Measurements from ENCODE around the gene SGCD. TPM values are rescaled to one million over a fixed set of nuclear protein-coding genes. Genes with fewer than 3 reads are reported as not detected.

Gene SGCD
- polyA plus RNA-seq, 1 of the 3 experiments (the other 2 are of a cell fraction), result 0.87 TPM

DNA sequence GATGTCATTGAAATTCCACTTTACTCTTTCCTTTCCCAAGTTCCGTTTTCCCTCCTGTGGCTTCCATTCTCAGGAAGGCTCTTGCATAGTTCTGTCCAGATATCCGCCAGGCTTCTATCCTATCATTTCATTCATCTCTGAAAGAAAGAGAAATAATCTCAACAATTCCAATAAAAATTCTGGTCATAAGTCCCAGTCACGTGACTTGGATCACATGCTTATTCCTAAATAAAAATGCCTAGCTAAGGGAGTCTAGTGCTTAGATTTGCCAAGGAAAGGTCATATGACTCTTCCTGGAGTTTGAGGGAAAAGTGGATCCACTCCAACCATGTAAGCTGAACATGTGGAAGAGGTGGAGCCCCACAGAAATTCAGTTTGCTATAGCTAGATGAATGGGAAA, 377.2 kb downstream of the SGCD start:
- WGBS (ENCODE audit: low lambda C conversion rate), result 44% methylated on average over 3 of the region's 3 CpGs
- CTCF ChIA-PET, result interaction anchor here (0.9 kb wide), 1 partner anchor 378 kb away, joined by 3 read pairs; no protein-coding TSS in a partner anchor

DNA sequence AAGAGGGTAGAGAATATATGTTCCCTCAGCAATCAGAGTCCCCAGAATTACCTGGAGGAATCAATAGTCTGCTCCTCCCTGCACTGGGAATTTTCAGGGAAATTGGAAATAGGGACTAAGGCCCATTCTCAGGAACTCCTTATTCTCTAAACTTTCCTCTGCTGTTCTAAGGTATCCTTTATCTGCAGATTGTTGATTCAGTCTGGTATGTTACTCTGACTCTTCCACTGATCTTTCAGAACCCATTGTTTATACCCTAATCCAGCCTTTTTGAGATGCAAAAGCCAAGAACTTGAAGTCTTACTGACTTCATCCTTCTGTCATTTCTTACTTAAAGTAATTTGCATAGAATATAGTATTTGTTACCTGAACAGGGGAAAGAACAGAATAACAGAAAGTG, 379.7 kb downstream of the SGCD start:
- Histone ChIP-seq H3K27me3 (ENCODE audit: insufficient read depth) (no peaks in the 10 kb centered on the region), H3F3A (replicated peaks; ENCODE audit: insufficient read depth) (no peaks in the 10 kb centered on the region), H3K36me3 (replicated peaks in 1 of 2; ENCODE audit: control insufficient read depth in 1 of 2, insufficient read depth in 2 of 2, low read length in 1 of 2) (no peaks in the 10 kb centered on the region), H4K20me1 (ENCODE audit: insufficient read depth) (no peaks in the 10 kb centered on the region), H3K4me3 (ENCODE audit: low read depth in 2 of 2, low read length in 1 of 2) (no peak overlapping the region), H3K9me3 (no peaks in the 10 kb centered on the region), H2AFZ (ENCODE audit: low read depth) (no peak overlapping the region), H3K4me1 (ENCODE audit: control insufficient read depth in 1 of 2, insufficient read depth in 2 of 2, low read depth in 1 of 2, low read length in 1 of 2) (no peaks in the 10 kb centered on the region), H3K79me2 (ENCODE audit: insufficient read depth) (no peaks in the 10 kb centered on the region), H3K9me2 (no peaks in the 10 kb centered on the region), H3K9ac (no peak overlapping the region), H3K27ac (ENCODE audit: low read depth in 2 of 2, low read length in 1 of 2) (no peak overlapping the region), H3K4me2 (no peak overlapping the region)
- no peak for TF ChIP-seq MXI1 (IDR thresholded peaks at IDR 0.05; ENCODE audit: low read depth, low read length)
- TF ChIP-seq TAF1 (IDR thresholded peaks at IDR 0.05; ENCODE audit: borderline replicate concordance, low read depth, low read length), result no peak
- TF ChIP-seq POLR2AphosphoS5 (IDR thresholded peaks at IDR 0.05; ENCODE audit: low read depth, low read length), result no peak
- TF ChIP-seq, protein P1, sequence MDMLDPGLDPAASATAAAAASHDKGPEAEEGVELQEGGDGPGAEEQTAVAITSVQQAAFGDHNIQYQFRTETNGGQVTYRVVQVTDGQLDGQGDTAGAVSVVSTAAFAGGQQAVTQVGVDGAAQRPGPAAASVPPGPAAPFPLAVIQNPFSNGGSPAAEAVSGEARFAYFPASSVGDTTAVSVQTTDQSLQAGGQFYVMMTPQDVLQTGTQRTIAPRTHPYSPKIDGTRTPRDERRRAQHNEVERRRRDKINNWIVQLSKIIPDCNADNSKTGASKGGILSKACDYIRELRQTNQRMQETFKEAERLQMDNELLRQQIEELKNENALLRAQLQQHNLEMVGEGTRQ (IDR thresholded peaks at IDR 0.05; ENCODE audit: borderline replicate concordance, low read depth, low read length), result no peak
- no peak for TF ChIP-seq CHD2 (IDR thresholded peaks at IDR 0.05; ENCODE audit: low read length, partially characterized antibody)
- no peak for TF ChIP-seq NFIC (IDR thresholded peaks at IDR 0.05; ENCODE audit: borderline replicate concordance)
- no peak for TF ChIP-seq FOXM1 (IDR thresholded peaks at IDR 0.05; ENCODE audit: low read depth)
- TF ChIP-seq TEAD4 (IDR thresholded peaks at IDR 0.05; ENCODE audit: borderline replicate concordance, insufficient read depth), result no peak
- no peak for TF ChIP-seq EZH2phosphoT487 (IDR thresholded peaks at IDR 0.05; ENCODE audit: borderline replicate concordance, low read depth)
- TF ChIP-seq, protein P2, sequence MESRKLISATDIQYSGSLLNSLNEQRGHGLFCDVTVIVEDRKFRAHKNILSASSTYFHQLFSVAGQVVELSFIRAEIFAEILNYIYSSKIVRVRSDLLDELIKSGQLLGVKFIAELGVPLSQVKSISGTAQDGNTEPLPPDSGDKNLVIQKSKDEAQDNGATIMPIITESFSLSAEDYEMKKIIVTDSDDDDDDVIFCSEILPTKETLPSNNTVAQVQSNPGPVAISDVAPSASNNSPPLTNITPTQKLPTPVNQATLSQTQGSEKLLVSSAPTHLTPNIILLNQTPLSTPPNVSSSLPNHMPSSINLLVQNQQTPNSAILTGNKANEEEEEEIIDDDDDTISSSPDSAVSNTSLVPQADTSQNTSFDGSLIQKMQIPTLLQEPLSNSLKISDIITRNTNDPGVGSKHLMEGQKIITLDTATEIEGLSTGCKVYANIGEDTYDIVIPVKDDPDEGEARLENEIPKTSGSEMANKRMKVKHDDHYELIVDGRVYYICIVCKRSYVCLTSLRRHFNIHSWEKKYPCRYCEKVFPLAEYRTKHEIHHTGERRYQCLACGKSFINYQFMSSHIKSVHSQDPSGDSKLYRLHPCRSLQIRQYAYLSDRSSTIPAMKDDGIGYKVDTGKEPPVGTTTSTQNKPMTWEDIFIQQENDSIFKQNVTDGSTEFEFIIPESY (IDR thresholded peaks at IDR 0.05; ENCODE audit: borderline replicate concordance, low read depth), result no peak
- CTCF ChIA-PET, result no interaction called here
- no peak for DNase-seq
- POLR2A ChIA-PET, result no interaction called here

More for the DNA sequence above, 377.2 kb downstream of the SGCD start:
- Histone ChIP-seq H3K9me3 (no peaks in the 10 kb centered on the region), H3F3A (replicated peaks; ENCODE audit: insufficient read depth) (no peaks in the 10 kb centered on the region), H3K4me3 (ENCODE audit: low read depth in 2 of 2, low read length in 1 of 2) (no peak overlapping the region), H3K27me3 (ENCODE audit: insufficient read depth) (no peaks in the 10 kb centered on the region), H2AFZ (ENCODE audit: low read depth) (no peak overlapping the region), H3K4me1 (ENCODE audit: control insufficient read depth in 1 of 2, insufficient read depth in 2 of 2, low read depth in 1 of 2, low read length in 1 of 2) (no peaks in the 10 kb centered on the region), H3K27ac (ENCODE audit: low read depth in 2 of 2, low read length in 1 of 2) (no peak overlapping the region), H3K9ac (no peak overlapping the region), H4K20me1 (ENCODE audit: insufficient read depth) (no peaks in the 10 kb centered on the region), H3K9me2 (no peaks in the 10 kb centered on the region), H3K36me3 (replicated peaks in 1 of 2; ENCODE audit: control insufficient read depth in 1 of 2, insufficient read depth in 2 of 2, low read length in 1 of 2) (no peaks in the 10 kb centered on the region), H3K79me2 (ENCODE audit: insufficient read depth) (no peaks in the 10 kb centered on the region), H3K4me2 (no peak overlapping the region)
- DNase-seq, result no peak
- no peak for TF ChIP-seq POLR2AphosphoS5 (IDR thresholded peaks at IDR 0.05; ENCODE audit: low read depth, low read length)
- no peak for TF ChIP-seq GATA2 (CRISPR knock-in tag; IDR thresholded peaks at IDR 0.05)
- TF ChIP-seq RAD21 (IDR thresholded peaks at IDR 0.05; ENCODE audit: low read length), result no peak
- TF ChIP-seq FOXM1 (IDR thresholded peaks at IDR 0.05; ENCODE audit: low read depth), result no peak
- TF ChIP-seq TAF1 (IDR thresholded peaks at IDR 0.05; ENCODE audit: borderline replicate concordance, low read depth, low read length), result no peak
- TF ChIP-seq CHD2 (IDR thresholded peaks at IDR 0.05; ENCODE audit: low read length, partially characterized antibody), result no peak
- no peak for TF ChIP-seq MXI1 (IDR thresholded peaks at IDR 0.05; ENCODE audit: low read depth, low read length)
- no peak for TF ChIP-seq FOXJ3 (CRISPR knock-in tag; IDR thresholded peaks at IDR 0.05)
- TF ChIP-seq SIN3A (IDR thresholded peaks at IDR 0.05; ENCODE audit: borderline replicate concordance, low read depth, low read length), result no peak
- POLR2A ChIA-PET, result no interaction called here

All from SK-N-SH (cell line).